Colonic mucosa (tissue), 4 donors: Measurements from ENCODE around the gene NRGN. TPM values are rescaled to one million over a fixed set of nuclear protein-coding genes. Genes with fewer than 3 reads are reported as not detected.

Experiments used
- DNase-seq: peaks from one replicate; pipeline ENCODE4 v3.0.0-alpha.2; 2020
- H3K27ac ChIP-seq: fragments of 200-600 bp; one replicate; pipeline ENCODE4 v1.8.0; 2021
- H3K27me3 ChIP-seq: fragments of 200-600 bp; one replicate; pipeline ENCODE4 v1.8.0; 2021
- H3K36me3 ChIP-seq: fragments of 200-600 bp; one replicate; pipeline ENCODE4 v1.8.0; 2021
- H3K4me1 ChIP-seq: fragments of 200-600 bp; one replicate; pipeline ENCODE4 v1.8.0; 2021; ENCODE audit warnings: mild to moderate bottlenecking
- H3K4me3 ChIP-seq: fragments of 200-600 bp; one replicate; pipeline ENCODE4 v1.8.0; 2021
- H3K9ac ChIP-seq, 2 donors: one replicate each; pipeline ENCODE4 v1.7.0; 2013; ENCODE audit warnings: control low read depth in 2 of 2, low read depth in 2 of 2, low read length in 2 of 2
- H3K9me3 ChIP-seq: fragments of 200-600 bp; one replicate; pipeline ENCODE4 v1.8.0; 2021
- intact Hi-C: fragments of 100-400 bp; cut with DNase I; formaldehyde crosslinking; loops from one replicate; pipeline ENCODE4 v1.14.1; 2022
- total RNA-seq, 2 donors: library from RNA; stranded (reverse); fragmentation: NEBNext Ultra II Directional in 1 of 2; extraction: Animal tissue kit (Norgen Biotek cat#: 25700) in 1 of 2; gene quantifications; one replicate each; pipeline ENCODE4 v1.2.1, GENCODE V29; 2021
- TF ChIP-seq, protein P1 (sequence below): fragments of 200-600 bp; IDR thresholded peaks from one replicate; pipeline ENCODE4 v1.8.0; 2022; ENCODE audit warnings: antibody characterized with exemption, mild to moderate bottlenecking
- donor health status: healthy.
- donor health status: DM: no; HTN: no; CAD: no.
- donor health status: DM: no; HTN: no; CAD: no.

Gene NRGN
- total RNA-seq, 2 donors from 2014 or later, result 3.1 to 11.1 TPM

- H3K9me3 ChIP-seq, result no peaks in the 10 kb centered on the region
- H3K36me3 ChIP-seq, result no peaks in the 10 kb centered on the region
- no peaks in the 10 kb centered on the region for H3K27me3 ChIP-seq
- no peak overlapping the region for H3K27ac ChIP-seq
- no peak overlapping the region for H3K4me3 ChIP-seq
- no peak for DNase-seq
- H3K4me1 ChIP-seq, result no peaks in the 10 kb centered on the region
- intact Hi-C loops, result no loop called here
- H3K9ac ChIP-seq, result no peak overlapping the region
- TF ChIP-seq, protein P1, sequence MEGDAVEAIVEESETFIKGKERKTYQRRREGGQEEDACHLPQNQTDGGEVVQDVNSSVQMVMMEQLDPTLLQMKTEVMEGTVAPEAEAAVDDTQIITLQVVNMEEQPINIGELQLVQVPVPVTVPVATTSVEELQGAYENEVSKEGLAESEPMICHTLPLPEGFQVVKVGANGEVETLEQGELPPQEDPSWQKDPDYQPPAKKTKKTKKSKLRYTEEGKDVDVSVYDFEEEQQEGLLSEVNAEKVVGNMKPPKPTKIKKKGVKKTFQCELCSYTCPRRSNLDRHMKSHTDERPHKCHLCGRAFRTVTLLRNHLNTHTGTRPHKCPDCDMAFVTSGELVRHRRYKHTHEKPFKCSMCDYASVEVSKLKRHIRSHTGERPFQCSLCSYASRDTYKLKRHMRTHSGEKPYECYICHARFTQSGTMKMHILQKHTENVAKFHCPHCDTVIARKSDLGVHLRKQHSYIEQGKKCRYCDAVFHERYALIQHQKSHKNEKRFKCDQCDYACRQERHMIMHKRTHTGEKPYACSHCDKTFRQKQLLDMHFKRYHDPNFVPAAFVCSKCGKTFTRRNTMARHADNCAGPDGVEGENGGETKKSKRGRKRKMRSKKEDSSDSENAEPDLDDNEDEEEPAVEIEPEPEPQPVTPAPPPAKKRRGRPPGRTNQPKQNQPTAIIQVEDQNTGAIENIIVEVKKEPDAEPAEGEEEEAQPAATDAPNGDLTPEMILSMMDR, result no peak
These were observed 48.8 kb downstream of the NRGN start for GRCh38 chr11:124788521-124788920.

- no peaks in the 10 kb centered on the region for H3K36me3 ChIP-seq
- no peak for DNase-seq
- no peak overlapping the region for H3K9ac ChIP-seq
- intact Hi-C loops, result loop anchor here (5.0 kb wide), 1 partner anchor 124 kb away; no protein-coding TSS in a partner anchor
- TF ChIP-seq, protein P1, result no peak
- H3K9me3 ChIP-seq, result no peaks in the 10 kb centered on the region
- no peaks in the 10 kb centered on the region for H3K4me1 ChIP-seq
- H3K27ac ChIP-seq, result no peak overlapping the region
- H3K4me3 ChIP-seq, result no peak overlapping the region
- H3K27me3 ChIP-seq, result no peaks in the 10 kb centered on the region
These were observed 52.0 kb downstream of the NRGN start for GRCh38 chr11:124791626-124792341.

- Histone ChIP-seq H3K27ac (no peak overlapping the region), H3K4me3 (no peak overlapping the region), H3K27me3 (no peaks in the 10 kb centered on the region), H3K9ac (no peak overlapping the region), H3K4me1 (peaks cover 4% of the 10 kb centered on the region), H3K36me3 (no peaks in the 10 kb centered on the region), H3K9me3 (no peaks in the 10 kb centered on the region)
- intact Hi-C loops, result loop anchor here (5.0 kb wide), 1 partner anchor 126 kb away; no protein-coding TSS in a partner anchor
- TF ChIP-seq, protein P1, result peak; percentile 74
- peak; percentile 54 for DNase-seq
These were observed 53.9 kb downstream of the NRGN start for GRCh38 chr11:124793466-124794278.

DNA sequence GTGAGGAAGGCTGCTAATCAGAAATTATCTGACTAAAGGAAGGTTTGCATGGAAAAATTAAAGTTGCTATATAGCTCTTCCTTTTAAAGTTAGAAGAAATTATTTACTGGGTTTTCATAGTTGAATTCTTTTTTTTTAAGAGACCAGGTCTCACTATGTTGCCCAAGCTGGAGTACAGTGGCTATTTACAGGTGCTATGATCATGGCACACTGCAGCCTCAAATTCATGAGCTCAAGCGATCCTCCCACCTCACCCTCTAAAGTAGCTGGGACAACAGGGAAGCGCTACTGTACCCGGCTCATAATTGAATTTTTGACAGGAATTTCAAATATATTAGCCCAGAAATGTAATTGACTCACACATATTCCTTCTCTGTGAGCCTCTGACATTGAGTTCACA is 56.6 kb downstream of the NRGN start:
- no peaks in the 10 kb centered on the region for H3K36me3 ChIP-seq
- DNase-seq, result no peak
- H3K27me3 ChIP-seq, result no peaks in the 10 kb centered on the region
- no peak overlapping the region for H3K9ac ChIP-seq
- H3K9me3 ChIP-seq, result no peaks in the 10 kb centered on the region
- TF ChIP-seq, protein P1, result no peak
- intact Hi-C loops, result no loop called here
- H3K27ac ChIP-seq, result no peak overlapping the region
- peaks cover 10% of the 10 kb centered on the region for H3K4me1 ChIP-seq
- H3K4me3 ChIP-seq, result no peak overlapping the region

Other genes with a start within 250 kb of the NRGN start
- not detected for gene OR8B12, start 196.3 kb upstream of the NRGN start, total RNA-seq
- not detected for gene OR8A1, start 169.9 kb upstream of the NRGN start, total RNA-seq
- gene PANX3, start 128.5 kb upstream of the NRGN start, total RNA-seq, result not detected
- gene TBRG1, start 117.1 kb upstream of the NRGN start, total RNA-seq, result 10 to 100 TPM; 25.7 to 29.1 TPM
- gene SIAE, start 66.2 kb upstream of the NRGN start, total RNA-seq, result 100 to 1,000 TPM; 128 to 236 TPM
- gene SPA17, start 66.0 kb upstream of the NRGN start, total RNA-seq, result 10 to 100 TPM in 1 of 2 donors, 1 to 10 TPM in 1; 8.4 to 10.7 TPM
- 100 to 1,000 TPM; 122 to 155 TPM for gene VSIG2, start 12.3 kb downstream of the NRGN start, total RNA-seq
- 10 to 100 TPM; 10.4 to 15.7 TPM for gene ESAM, start 22.3 kb downstream of the NRGN start, total RNA-seq
- 10 to 100 TPM in 1 of 2 donors, 1 to 10 TPM in 1; 7.0 to 12.7 TPM for gene MSANTD2, start 60.5 kb downstream of the NRGN start, total RNA-seq
- gene ROBO3, start 125.5 kb downstream of the NRGN start, total RNA-seq, result 1 to 10 TPM; 7.8 to 8.0 TPM
- 1 to 10 TPM; 4.0 to 5.0 TPM for gene ROBO4, start 157.9 kb downstream of the NRGN start, total RNA-seq
- gene HEPN1, start 179.3 kb downstream of the NRGN start, total RNA-seq, result not detected
- gene HEPACAM, start 196.1 kb downstream of the NRGN start, total RNA-seq, result under 1 TPM; 0.08 to 0.12 TPM
- 1 to 10 TPM; 1.2 to 2.5 TPM for gene CCDC15, start 214.3 kb downstream of the NRGN start, total RNA-seq